ENCODE measurements around the gene BAIAP2L2. TPM values are rescaled to one million over a fixed set of nuclear protein-coding genes. Genes with fewer than 3 reads are reported as not detected.

BAIAP2L2 gene
- total and polyA plus RNA-seq, 2 of the 4 experiments (the other 2 are of a cell fraction), result 0.18 to 0.46 TPM

- Histone ChIP-seq H4K5ac (ENCODE audit: low read depth, low read length) (no peak overlapping the region), H4K91ac (ENCODE audit: insufficient read depth, low read depth, low read length) (no peak overlapping the region), H3K27me3 (ENCODE audit: control insufficient read depth, insufficient read depth, low read length) (peaks cover 3% of the 10 kb centered on the region; the same call in 1 of the 2 replicates), H2AK9ac (replicated peaks; ENCODE audit: low read depth, low read length, poor library complexity) (no peak overlapping the region), H3K27ac (ENCODE audit: insufficient read depth, low read length) (no peak overlapping the region), H2BK20ac (ENCODE audit: low read depth, low read length) (no peak overlapping the region), H3K14ac (replicated peaks; ENCODE audit: low read depth, low read length) (no peak overlapping the region), H3K9me1 (ENCODE audit: insufficient read depth, low read length) (peaks cover 4% of the 10 kb centered on the region), H3K56ac (ENCODE audit: extremely low read depth, insufficient read depth, low read length) (no peak overlapping the region), H2AFZ (replicated peaks; ENCODE audit: low read length, poor library complexity) (no peak overlapping the region), H3K9ac (ENCODE audit: low read depth, low read length) (no peak overlapping the region), H2BK5ac (ENCODE audit: low read depth, low read length, poor library complexity, severe bottlenecking) (no peak overlapping the region), H4K20me1 (ENCODE audit: insufficient read depth, low read length) (no peaks in the 10 kb centered on the region), H3K23ac (ENCODE audit: low read depth, low read length) (no peak overlapping the region), H2AK5ac (ENCODE audit: low read depth, low read length) (no peak overlapping the region), H3K18ac (ENCODE audit: low read depth, low read length) (no peak overlapping the region), H3K79me1 (ENCODE audit: low read depth in 1 of 2, low read length in 2 of 2) (no peaks in the 10 kb centered on the region), H3K4me2 (ENCODE audit: low read depth, low read length) (no peak overlapping the region), H3K4me3 (ENCODE audit: insufficient read depth, low read depth, low read length) (no peak overlapping the region), H3K4ac (ENCODE audit: low read depth, low read length) (no peak overlapping the region), H2BK15ac (ENCODE audit: low read depth, low read length) (no peak overlapping the region), H2BK120ac (ENCODE audit: low read depth, low read length) (no peak overlapping the region), H4K8ac (ENCODE audit: low read depth in 2 of 2, low read length in 2 of 2) (no peak overlapping the region), H3K4me1 (ENCODE audit: control insufficient read depth, insufficient read depth, low read length) (no peaks in the 10 kb centered on the region), H3K9me3 (ENCODE audit: control insufficient read depth, insufficient read depth, low read length) (no peaks in the 10 kb centered on the region), H3K36me3 (ENCODE audit: control insufficient read depth, insufficient read depth, low read length) (no peaks in the 10 kb centered on the region)
- in situ Hi-C loops (cut with MboI; ENCODE audit: low sequenced_read_pairs) (no loop called here), dilution Hi-C loops (cut with HindIII; ENCODE audit: low sequenced_read_pairs, unreplicated experiment) (no loop called here), intact Hi-C loops (cut with micrococcal nuclease) (no loop called here)
- WGBS, 2 experiments (ENCODE audit: extremely low coverage in 2 of 2, insufficient read length in 1 of 2), result 79% methylated on average over 9 of the region's 11 CpGs; no CpG with 5 or more reads in 1 of the 2 experiments
- CTCF ChIA-PET, result no interaction called here
- POLR2A ChIA-PET (ENCODE audit: unreplicated experiment), result no interaction called here
- no TSS peak for BruUV-seq (replicated peaks)
- no peak for TF ChIP-seq MAFK (IDR thresholded peaks at IDR 0.05; ENCODE audit: low read depth, low read length)
- no peak for TF ChIP-seq USF2 (IDR thresholded peaks at IDR 0.05; ENCODE audit: low read depth, low read length)
- TF ChIP-seq SMC3 (IDR thresholded peaks at IDR 0.05; ENCODE audit: low read depth, low read length), result no peak
- no peak for DNase-seq
- ATAC-seq (ENCODE audit: low read depth), result no peak
Measured at GRCh38 chr22:38125751-38126201, 15.3 kb upstream of the BAIAP2L2 start.

Measured in IMR-90 (cell line).